Ramos (cell line): ENCODE results near the gene GPR78.

Experiments used
- in situ Hi-C: fragments of 300-500 bp; cut with MboI; formaldehyde crosslinking; loops from one replicate; pipeline ENCODE4 v1.14.3; 2022; ENCODE audit warnings: low sequenced_read_pairs; ENCODE audit not compliant: unreplicated experiment

Gene GPR78

DNA sequence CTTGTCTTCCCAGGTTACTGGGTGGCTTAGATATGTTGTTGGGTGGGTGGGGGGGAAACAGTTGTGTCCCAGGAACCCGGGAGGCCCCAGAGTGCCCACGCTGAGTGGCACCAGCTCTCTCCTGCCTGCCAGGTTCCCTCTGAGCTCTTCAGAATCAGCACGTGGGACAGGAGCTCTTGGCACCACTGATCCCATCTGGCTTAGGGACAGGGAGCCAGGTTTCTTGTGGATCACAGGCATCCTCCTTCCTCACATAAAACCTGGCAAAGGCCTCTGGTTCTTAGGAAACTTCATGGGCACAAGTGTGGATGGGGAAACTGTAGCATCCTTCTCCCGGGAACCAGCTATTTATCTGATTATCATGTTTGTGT lies 3.4 kb downstream of the GPR78 start:
- in situ Hi-C loops, result no loop called here

DNA sequence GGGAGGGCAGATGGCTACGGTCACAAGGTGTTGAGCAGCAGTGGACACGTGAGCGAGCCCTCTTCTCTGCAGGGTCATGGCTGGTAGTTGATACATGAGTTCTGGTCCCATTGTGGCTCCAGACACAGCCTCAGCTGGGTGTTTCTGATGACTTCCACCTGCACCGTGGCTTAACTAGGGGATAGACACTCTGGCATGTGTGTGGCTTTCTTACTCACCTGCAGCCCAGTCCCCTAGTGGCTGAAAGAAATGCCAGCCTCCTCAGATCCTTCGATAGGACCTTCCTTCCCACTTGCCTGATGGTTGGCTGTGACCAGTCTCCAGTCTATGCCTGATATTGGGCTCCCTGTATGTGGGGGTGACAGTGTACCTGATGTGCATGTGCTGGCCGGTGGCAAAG lies 5.0 kb downstream of the GPR78 start:
- in situ Hi-C loops, result no loop called here

DNA sequence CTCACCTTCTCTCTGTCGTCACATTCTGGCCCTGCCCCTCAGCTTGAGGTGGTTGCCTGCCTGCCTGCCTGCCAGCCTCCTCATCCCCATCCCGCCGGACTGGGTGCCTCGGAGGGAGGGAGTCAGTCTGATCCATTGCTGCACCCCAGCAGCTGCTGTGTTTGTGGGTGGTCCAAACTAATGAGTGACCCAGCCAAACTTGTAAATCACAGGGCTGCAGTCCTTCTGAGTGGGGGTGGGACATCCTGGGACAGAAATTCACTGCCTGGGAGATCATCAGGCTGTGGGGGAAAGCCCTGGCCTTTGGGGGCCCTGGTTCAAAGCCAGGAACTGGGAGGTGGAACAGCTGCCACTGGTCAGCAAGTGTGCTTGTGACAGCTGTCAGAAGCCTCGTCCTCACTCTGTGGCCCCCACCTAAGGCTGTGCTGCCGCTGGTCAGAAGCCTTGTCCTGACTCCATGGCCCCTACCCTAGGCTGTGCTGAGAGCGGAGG lies 5.6 kb downstream of the GPR78 start:
- in situ Hi-C loops, result no loop called here

DNA sequence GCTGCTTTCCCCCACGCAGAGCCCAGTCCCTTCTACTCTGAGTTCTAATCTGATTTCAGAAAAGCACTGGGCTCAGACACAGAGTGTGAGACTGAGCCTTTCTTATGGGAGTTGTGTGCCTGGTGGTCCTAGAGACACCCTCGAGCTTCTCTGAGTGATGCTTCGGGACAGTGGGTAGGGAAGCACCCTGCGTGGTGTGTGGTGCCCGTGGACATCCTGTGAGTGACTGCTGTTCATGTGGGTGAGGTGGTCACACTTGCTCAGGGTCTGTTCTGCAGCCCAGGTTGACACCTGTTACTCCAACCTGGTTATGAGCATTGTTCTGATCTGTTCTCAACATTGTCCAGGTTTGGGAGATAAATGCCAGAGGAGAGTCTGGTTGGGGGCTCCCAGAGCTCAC lies 6.1 kb downstream of the GPR78 start:
- in situ Hi-C loops, result no loop called here

DNA sequence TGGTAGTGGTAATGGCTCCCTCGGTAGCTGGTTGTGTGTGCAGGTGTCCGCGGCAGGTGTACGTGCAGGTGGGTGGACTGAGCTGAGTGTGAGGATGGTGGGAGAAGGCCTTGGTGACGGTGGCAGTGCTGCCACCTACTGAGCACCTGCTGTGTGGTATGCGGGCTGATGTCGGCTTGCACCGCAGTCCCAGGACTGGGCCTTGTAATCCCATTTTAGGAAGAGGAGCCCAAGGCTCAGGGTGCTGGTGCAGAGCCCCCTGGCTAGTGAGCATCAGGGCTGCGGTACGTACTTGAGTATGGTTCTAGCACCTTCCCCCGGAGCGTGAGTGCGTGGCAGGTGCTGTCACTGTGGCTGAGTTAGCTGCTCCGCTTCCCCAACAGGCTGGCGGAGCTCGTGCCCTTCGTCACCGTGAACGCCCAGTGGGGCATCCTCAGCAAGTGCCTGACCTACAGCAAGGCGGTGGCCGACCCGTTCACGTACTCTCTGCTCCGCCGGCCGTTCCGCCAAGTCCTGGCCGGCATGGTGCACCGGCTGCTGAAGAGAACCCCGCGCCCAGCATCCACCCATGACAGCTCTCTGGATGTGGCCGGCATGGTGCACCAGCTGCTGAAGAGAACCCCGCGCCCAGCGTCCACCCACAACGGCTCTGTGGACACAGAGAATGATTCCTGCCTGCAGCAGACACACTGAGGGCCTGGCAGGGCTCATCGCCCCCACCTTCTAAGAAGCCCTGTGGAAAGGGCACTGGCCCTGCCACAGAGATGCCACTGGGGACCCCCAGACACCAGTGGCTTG lies 6.7 kb downstream of the GPR78 start:
- in situ Hi-C loops, result no loop called here

DNA sequence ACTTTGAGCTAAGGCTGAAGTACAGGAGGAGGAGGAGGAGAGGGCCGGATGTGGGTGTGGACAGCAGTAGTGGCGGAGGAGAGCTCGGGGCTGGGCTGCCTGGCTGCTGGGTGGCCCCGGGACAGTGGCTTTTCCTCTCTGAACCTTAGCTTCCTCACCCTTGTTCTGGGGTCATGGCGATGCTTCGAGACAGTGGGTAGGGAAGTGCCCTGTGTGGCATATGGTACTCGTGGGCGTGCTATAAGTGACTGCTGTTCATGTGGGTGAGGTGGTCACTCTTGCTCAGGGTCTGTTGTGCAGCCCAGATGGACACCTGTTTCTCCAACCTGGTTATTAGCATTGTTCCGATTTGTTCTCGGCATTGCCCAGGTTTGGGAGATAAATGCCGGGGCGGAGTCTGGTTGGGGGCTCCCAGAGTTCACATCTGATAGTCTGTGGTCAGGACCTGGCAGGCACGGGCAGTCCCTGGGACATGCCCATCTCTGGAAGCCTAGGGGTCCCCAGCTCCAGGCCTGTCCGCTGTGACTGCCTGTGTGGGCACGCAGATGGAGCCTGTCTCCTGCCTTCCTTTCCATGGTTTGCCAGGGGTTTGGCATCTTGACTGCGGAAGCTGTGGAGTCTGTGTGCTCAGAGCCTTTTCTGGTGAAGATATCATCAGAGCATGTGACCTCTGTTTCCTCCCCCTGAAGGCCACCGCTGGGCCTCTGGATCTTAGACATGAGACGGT lies 7.4 kb downstream of the GPR78 start:
- in situ Hi-C loops, result no loop called here

DNA sequence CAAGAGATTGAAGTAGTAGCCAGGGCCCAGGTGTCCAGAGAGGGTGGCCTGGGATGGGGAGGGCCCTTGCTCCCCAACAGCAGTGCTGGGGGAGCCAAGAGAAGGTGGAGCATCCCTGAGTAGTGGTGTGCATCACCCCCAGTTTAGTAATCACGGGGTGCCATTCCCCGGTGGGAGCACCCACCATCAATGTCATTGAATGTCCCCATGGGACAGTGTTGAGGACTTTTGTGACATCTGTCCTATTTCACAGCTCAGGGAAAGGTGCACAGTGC lies 7.9 kb downstream of the GPR78 start:
- in situ Hi-C loops, result no loop called here

DNA sequence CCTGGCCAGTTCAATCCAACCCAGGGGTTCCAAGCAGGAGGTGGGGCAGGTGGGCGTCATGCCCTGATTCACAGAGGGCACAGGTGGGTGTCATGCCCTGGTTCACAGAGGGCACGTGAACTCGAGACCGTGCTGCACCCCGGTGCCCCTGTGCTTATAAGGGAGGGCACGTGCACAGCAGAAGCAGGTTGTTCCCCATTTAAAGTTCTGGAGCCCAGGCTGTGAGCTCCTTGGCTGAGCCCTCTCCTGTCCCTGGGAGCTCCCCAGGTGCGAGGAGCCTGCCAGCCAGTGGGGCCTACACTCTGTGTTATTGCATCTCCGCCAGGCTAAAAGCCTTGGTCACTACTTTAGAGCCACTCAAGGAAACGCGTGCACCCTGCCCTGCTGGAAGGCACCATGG lies 9.1 kb downstream of the GPR78 start:
- in situ Hi-C loops, result no loop called here

DNA sequence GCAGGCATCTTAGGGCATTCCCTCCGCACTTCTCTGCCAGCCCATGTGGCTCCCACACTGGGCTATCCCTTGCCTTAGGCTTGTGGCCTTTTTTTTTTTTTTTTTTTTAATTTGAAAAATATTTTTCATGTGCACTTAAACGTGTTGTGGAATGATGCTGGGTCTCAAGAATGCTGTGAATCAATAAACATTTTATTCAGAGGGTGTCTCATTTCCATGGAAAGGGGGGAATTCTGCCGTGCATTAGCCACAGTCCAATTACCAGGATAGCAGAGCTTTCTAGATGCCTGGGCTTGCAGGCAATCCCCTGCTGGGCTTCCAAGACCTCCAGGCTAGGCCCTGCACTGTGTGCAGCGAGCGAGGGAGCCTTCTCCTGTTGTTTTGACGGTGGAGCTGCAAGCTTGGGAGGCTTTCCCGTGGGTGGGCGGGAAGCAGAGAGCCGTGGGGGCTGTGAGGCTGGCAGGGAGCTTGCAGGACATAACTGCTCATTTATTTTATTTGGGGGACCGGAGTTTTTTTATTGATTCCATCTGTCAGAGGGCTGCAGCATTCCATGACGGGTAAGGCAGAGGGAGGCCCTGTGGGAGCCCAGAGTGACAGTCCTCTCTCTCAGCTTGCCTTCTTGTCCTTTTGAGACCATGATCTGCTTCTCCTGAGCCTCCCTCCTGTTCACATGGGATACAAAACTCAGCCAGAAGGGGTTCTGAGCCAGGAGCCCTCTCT lies 9.8 kb downstream of the GPR78 start:
- in situ Hi-C loops, result no loop called here

DNA sequence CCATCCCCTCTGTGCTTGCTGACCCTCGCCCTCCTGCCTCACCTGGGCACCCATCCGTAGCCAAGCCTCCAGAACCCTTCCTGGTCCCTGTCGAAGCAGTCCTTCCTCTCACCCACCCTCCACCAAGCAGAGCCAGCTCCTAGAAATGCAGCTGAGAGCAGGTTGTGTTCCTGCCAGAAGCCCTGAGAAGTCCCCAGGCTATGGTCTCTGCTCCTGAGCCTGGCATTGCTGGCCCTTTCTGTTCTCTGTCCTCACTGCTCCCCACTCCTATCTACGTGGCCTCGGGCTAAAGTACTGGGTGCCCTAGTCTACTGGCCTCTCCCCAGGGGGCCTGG lies 10.3 kb downstream of the GPR78 start:
- in situ Hi-C loops, result no loop called here

DNA sequence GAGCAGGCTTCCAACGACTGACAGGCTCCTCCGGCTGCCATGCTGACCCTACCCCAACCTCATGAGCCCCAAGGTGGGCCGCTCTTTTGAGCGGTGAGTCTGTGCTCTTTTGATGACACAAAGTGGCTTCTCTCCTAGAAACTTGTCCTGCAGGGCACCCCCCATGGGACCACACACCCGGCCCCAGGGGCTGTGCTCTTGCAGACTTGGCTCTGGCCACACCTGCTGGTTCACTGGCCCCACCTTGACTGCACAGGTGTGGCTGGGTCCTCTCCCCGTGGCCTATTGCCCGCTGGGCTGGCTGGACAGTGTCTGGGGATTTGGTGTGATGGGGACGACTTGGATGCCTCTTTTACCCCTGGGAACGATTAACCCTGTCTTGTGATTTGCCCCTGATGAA lies 10.9 kb downstream of the GPR78 start:
- in situ Hi-C loops, result no loop called here

DNA sequence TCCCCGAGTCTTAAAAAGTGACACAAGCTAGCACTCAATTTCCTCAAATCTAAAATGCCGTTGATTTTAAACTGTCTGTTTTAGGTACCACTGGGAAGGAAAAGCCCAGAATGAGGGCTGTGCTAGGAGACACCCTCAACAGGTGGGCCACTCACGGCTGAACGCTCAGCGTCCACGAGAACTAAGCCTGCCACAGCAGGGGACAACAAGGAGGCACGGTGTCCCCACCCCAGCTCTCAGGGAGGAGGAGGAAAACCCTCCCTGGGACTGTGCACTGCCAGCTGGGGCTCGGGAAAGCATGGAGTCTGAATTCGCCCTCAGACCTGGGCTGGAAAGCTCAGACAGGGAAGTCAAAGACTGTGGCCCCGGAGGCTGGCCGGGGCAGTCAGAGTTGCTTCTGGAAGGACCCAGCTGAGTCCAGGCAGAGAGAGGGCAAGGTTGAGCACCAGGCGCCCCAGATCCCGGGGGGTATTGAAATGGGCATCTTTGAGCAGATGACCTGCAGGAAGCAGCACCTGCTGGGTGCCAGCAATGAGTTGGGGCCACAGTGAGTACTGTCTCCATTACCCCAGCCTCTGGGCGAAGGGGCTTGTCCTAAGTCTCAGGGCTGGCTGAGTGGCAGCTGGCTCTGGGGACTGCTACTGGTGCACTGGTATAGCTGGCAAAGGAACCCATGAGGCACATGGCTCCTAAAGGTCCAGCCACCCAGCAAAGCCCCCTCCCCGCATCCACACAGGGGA lies 11.6 kb downstream of the GPR78 start:
- in situ Hi-C loops, result no loop called here

DNA sequence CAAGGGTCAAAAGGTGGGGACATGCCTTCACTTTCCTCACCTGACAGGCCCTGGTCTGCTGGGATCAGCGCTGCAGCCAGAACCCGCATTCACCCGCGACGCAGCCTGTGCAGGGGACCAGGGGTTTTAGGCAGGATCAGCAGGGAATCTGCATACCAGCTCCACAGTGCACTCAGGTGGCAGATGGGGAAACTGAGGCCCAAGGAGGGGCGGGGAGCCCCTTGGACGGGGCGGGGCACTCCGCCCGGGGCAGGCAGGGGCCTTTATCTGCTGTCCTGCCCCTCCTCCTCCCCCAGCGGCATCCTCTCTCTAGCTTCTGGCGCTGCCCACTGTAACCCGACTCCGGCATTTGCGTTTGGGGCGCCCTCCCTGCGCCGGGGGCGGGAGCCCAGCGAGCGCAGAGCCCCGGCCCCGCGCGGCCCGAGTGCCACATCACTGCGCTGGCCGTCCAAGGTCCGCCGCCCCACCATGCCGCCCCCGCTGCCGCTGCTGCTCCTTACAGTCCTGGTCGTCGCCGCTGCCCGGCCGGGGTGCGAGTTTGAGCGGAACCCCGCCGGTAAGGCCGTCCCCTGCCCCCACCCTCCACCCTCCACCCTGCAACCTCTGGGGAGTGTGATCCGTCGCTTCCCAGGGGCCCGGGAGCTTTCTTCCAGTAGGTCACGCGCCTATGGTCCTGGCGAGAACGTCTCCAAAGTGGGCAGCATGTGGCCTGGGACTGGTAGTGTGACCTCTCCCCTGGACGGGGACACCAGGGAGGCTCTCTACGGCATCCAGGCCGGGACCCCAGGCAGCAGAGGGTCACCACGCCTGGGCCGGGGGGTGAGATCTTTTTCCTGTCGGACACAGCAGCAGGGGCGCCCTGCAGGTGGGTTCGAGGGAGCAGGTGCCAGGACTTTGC lies 12.4 kb downstream of the GPR78 start, which contains the start of gene CPZ:
Gene CPZ (plus strand): TSS at position 400 of the 898 bp plus-strand sequence. CDS start 69 bp downstream, at position 469.
- in situ Hi-C loops, result no loop called here

DNA sequence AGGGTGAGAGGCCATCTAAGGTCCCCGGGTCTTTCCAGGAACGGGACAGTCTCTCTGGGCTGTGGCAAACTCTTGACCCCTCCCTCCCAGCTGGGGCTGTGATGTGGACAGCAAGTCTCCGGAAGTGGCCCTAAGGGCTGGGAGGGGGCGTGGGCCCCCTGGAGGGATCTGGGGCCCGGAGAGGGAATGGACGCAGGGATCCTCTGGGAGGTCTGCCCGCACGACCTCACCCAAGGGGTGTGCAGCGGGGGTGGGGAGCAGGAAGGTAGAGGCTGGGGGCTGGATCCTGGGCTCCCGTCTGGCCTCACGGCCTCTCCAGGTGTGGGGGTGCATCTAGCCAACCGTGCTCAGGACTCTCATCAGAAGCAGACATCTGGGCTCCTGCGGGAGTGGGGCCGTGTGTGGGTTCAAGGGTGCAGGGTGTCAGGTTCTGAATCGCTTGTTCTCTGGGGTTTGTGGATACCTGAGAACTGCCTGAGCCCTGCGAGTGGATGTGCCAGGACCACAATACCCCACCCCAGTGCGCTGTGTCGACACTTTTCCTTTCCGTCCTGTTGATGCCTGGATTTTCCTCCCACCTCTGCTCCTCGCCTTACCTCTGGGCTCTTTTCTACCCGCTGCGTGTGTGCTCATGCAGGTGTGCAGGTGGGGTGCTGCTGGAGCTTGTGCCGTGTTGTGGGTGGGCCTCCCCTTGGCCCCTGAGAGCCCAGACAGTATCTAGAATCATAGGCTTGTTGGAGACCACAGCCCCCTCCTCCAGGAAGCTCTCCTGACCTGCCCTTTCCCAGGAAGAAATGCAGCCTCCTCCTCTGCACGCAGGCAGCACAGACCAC lies 13.3 kb downstream of the GPR78 start:
- in situ Hi-C loops, result no loop called here

DNA sequence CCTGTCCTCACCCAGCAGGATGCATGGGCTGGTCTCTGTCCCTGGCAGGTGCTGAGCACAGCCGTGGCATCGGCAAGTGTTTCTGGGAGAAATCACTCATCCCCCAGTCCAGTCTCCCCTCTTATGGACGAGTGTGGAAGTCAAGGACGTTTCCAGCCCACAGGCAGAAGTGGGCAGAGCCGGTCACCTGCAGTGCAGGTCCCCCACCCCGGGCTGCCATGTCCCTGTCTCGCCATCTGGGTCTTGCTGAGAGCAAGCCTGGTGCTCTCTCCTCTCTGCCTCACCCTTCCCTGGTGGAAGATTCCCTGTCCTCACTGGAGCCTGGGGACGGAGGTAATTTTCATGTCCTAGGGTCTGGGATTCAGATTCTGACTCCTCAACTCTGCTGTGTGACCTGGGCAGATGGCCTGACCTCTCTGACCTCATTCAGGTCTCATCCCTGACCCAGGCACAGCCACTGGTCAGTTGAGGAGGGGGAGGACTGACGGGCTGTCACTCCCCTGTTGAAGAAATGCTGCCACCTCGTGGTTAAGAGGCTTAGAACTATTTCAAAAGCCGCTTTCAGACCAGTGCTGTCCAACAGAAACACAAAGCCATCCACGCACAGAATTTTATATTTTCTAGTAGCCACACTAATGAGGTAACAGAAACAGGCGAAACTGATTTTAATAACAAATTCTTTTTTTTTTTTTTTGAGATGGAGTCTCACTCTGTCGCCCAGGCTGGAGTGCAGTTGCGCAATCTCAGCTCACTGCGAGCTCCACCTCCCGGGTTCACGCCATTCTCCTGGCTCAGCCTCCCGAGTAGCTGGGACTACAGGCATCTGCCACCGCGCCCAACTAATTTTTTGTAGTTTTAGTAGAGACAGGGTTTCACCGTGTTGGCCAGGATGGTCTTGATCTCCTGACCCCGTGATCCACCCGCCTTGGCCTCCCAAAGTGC lies 14.2 kb downstream of the GPR78 start:
- in situ Hi-C loops, result no loop called here

DNA sequence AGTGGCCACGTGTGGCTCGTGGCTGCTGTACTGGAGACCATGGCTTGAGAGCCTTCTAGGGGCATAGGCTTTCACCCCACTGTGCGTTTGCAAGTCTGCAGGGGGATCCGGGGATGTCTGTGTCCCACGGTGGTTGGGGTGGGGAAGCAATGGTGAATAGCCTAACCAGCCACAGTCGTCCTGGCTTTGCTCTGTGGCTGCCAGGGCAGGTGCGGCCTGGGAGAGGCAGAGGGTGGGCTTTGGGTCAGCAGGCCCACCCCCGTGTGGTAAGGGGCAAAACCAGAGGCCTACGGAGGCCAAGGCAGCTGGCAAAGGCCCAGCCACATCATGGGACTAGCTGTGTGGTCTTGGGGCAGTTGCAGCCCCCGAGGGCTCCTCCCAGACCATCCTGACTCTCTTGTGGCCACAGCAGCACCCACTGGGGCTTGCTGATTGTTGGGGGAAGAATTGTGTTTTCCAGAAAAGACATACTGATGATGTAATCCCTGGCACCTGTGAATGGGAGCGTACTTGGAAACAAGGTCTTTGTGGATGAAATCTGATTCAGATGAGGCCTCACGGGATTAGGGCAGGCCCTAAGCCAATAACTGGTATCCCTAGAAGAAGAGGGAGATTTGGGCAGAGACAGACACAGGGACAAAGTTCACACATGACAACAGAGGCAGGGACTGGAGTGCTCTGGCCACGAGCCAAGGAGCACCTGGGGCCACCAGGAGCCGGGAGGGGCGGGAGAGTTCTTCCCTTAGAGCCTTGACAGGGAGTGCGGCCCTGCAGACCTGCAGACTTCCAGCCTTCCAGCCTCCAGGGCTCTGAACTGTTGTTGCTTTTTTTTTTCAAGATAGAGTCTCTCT lies 15.3 kb downstream of the GPR78 start:
- in situ Hi-C loops, result no loop called here

DNA sequence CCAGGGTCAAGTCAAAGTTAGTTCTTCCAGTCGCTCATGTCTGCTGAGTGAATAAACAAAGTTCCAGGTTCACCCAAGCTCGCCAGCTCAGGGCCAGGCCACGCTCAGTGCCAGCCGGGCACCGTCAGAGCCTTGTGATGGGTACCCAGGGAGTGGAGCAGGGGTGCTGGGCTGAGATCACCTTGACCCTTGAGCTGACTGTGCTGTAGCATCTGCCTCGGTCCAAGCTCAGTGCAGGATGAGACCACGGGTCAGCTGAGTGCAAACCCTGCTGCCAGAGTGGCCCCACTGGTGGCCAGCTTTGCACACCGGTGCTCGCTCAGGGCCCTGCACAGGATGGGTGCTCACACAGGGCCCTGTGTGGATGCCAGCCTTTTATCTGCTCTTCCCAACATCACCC lies 16.7 kb downstream of the GPR78 start:
- in situ Hi-C loops, result no loop called here
